ENCODE data around the gene U2AF2.

Gene U2AF2

GRCh38 chr19:55644842-55645511, 9.9 kb upstream of the U2AF2 start:
- intact Hi-C loops (cut with DNase I; ENCODE audit: low total_unique reads): no loop called here
- H3K4me1 ChIP-seq: peaks cover 0 to 77% (median 53%) of the 10 kb centered on the region in 4 donors
- TF ChIP-seq CTCF (IDR thresholded peaks at IDR 0.05): no peak
- H3K4me3 ChIP-seq: peak overlapping the region in 1 of 2 donors; percentile 92
- no peak overlapping the region for H3K27ac ChIP-seq
- DNase-seq: no peak
- peaks cover 0 to 15% (median 10%) of the 10 kb centered on the region in 3 donors for H3K36me3 ChIP-seq
- H3K27me3 ChIP-seq: no peaks in the 10 kb centered on the region
- H3K9me3 ChIP-seq: no peaks in the 10 kb centered on the region

GRCh38 chr19:55645512-55645881, 9.3 kb upstream of the U2AF2 start:
- Histone ChIP-seq H3K9me3 (no peaks in the 10 kb centered on the region), H3K4me3 (no peak overlapping the region), H3K27me3 (no peaks in the 10 kb centered on the region), H3K4me1 (peaks cover 0 to 72% (median 48%) of the 10 kb centered on the region in 4 donors), H3K36me3 (peaks cover 0 to 15% (median 10%) of the 10 kb centered on the region in 3 donors), H3K27ac (no peak overlapping the region)
- TF ChIP-seq CTCF (IDR thresholded peaks at IDR 0.05): no peak
- DNase-seq: no peak
- intact Hi-C loops (cut with DNase I; ENCODE audit: low total_unique reads): no loop called here

GRCh38 chr19:55646889-55647731, 7.7 kb upstream of the U2AF2 start:
- Histone ChIP-seq H3K27ac (peak overlapping the region; percentile 78 to 80), H3K4me3 (peak overlapping the region; percentile 71 to 79), H3K36me3 (peaks cover 0 to 19% (median 10%) of the 10 kb centered on the region in 3 donors), H3K9me3 (no peaks in the 10 kb centered on the region), H3K27me3 (no peaks in the 10 kb centered on the region), H3K4me1 (peaks cover 0 to 60% (median 40%) of the 10 kb centered on the region in 4 donors)
- TF ChIP-seq CTCF (IDR thresholded peaks at IDR 0.05): no peak
- intact Hi-C loops (cut with DNase I; ENCODE audit: low total_unique reads): no loop called here
- DNase-seq: no peak

- TF ChIP-seq CTCF (IDR thresholded peaks at IDR 0.05): no peak
- H3K36me3 ChIP-seq: peaks cover 0 to 27% (median 10%) of the 10 kb centered on the region in 3 donors
- no peaks in the 10 kb centered on the region for H3K27me3 ChIP-seq
- H3K4me1 ChIP-seq: peaks cover 0 to 54% (median 35%) of the 10 kb centered on the region in 4 donors
- no peaks in the 10 kb centered on the region for H3K9me3 ChIP-seq
- peak within 1 kb of the TSS; percentile 71 to 79 for H3K4me3 ChIP-seq
- intact Hi-C loops (cut with DNase I; ENCODE audit: low total_unique reads): no loop called here
- H3K27ac ChIP-seq: peak within 1 kb of the TSS; percentile 78 to 80
- DNase-seq: peak in 1 of 2 donors; percentile 60
These were observed 6.9 kb upstream of the U2AF2 start, which contains the start of gene CCDC106 for GRCh38 chr19:55647732-55648584. CCDC106 (plus strand) TSS chr19:55648212; CDS start chr19:55649047, 835 bp downstream.

- intact Hi-C loops (cut with DNase I; ENCODE audit: low total_unique reads): no loop called here
- H3K4me3 ChIP-seq: peak overlapping the region; percentile 71 to 79
- no peaks in the 10 kb centered on the region for H3K9me3 ChIP-seq
- no peaks in the 10 kb centered on the region for H3K27me3 ChIP-seq
- TF ChIP-seq CTCF (IDR thresholded peaks at IDR 0.05): no peak
- peaks cover 0 to 27% (median 10%) of the 10 kb centered on the region in 3 donors for H3K36me3 ChIP-seq
- H3K4me1 ChIP-seq: peaks cover 0 to 52% (median 36%) of the 10 kb centered on the region in 4 donors
- H3K27ac ChIP-seq: peak overlapping the region; percentile 78 to 80
- DNase-seq: no peak
These were observed 6.1 kb upstream of the U2AF2 start for GRCh38 chr19:55648585-55649267.
